Activated CD4-positive, alpha-beta memory T cell treated with anti-CD3 and anti-CD28 coated beads, Interleukin-2, amount 10 ng/mL, durations not matched to agents 7 days and 5 days (primary cell): ENCODE measurements around the gene LRRC74A. TPM values are rescaled to one million over a fixed set of nuclear protein-coding genes. Genes with fewer than 3 reads are reported as not detected.

Experiments used
- CTCF ChIA-PET: fragments of 350-600 bp; sonication (Branson Sonifier 250); formaldehyde crosslinking; loops from one replicate; lab custom pipeline; 2021; ENCODE audit warnings: antibody characterized with exemption, inconsistent platforms; lab: Charles Lee
- POLR2A ChIA-PET: fragments of 350-600 bp; sonication (Branson Sonifier 250); formaldehyde crosslinking; loops from one replicate; lab custom pipeline; 2021; ENCODE audit warnings: antibody characterized with exemption; lab: Charles Lee
- DNase-seq: peaks from one replicate; pipeline ENCODE4 v3.0.0-alpha.2; 2020
- H3K27ac Mint-ChIP-seq: one replicate; pipeline ENCODE4 v1.8.0; 2021; ENCODE audit warnings: mild to moderate bottlenecking, mixed read lengths
- H3K27me3 Mint-ChIP-seq: one replicate; pipeline ENCODE4 v1.8.0; 2021; ENCODE audit warnings: mixed read lengths
- H3K36me3 Mint-ChIP-seq: one replicate; pipeline ENCODE4 v1.8.0; 2021; ENCODE audit warnings: low read depth, mixed read lengths
- H3K4me1 Mint-ChIP-seq: one replicate; pipeline ENCODE4 v1.8.0; 2021; ENCODE audit warnings: mixed read lengths
- H3K4me3 Mint-ChIP-seq: one replicate; pipeline ENCODE4 v1.8.0; 2021; ENCODE audit warnings: mild to moderate bottlenecking, mixed read lengths
- H3K9me3 Mint-ChIP-seq: one replicate; pipeline ENCODE4 v1.8.0; 2021; ENCODE audit warnings: mixed read lengths
- total RNA-seq, 2 experiments: library from RNA; stranded (reverse); gene quantifications; one replicate each; pipeline ENCODE4 v1.2.3, GENCODE V29; 2021

LRRC74A gene
- total RNA-seq, 2 experiments from 2014 or later, result not detected

- DNase-seq, result no peak
- ChIA-PET POLR2A (no interaction called here), CTCF (interaction anchor here (0.8 to 1.3 kb wide), 2 partner anchors 207 to 213 kb away, joined by 3 to 7 read pairs; no protein-coding TSS in a partner anchor)
- H3K4me1 Mint-ChIP-seq, result peaks cover 22% of the 10 kb centered on the region
- no peak overlapping the region for H3K4me3 Mint-ChIP-seq
- H3K27me3 Mint-ChIP-seq, result peaks cover 19% of the 10 kb centered on the region
- H3K27ac Mint-ChIP-seq, result no peak overlapping the region
- no peaks in the 10 kb centered on the region for H3K36me3 Mint-ChIP-seq
- H3K9me3 Mint-ChIP-seq, result no peaks in the 10 kb centered on the region
Measured at GRCh38 chr14:76863724-76864407, 37.7 kb downstream of the LRRC74A start.

- DNase-seq, result no peak
- Mint-ChIP-seq H3K9me3 (no peaks in the 10 kb centered on the region), H3K27ac (no peak overlapping the region), H3K4me1 (peaks cover 22% of the 10 kb centered on the region), H3K27me3 (peaks cover 15% of the 10 kb centered on the region), H3K36me3 (no peaks in the 10 kb centered on the region), H3K4me3 (no peak overlapping the region)
- POLR2A ChIA-PET, result no interaction called here
- CTCF ChIA-PET, result interaction anchor here (0.9 to 1.7 kb wide), 3 partner anchors 9 to 204 kb away, joined by 3 to 6 read pairs (median 4); no protein-coding TSS in a partner anchor
Measured at GRCh38 chr14:76866456-76866855, 40.2 kb downstream of the LRRC74A start.

GRCh38 chr14:76867516-76868453 is 41.6 kb downstream of the LRRC74A start:
- peak; percentile 33 for DNase-seq
- no peaks in the 10 kb centered on the region for H3K9me3 Mint-ChIP-seq
- peaks cover 18% of the 10 kb centered on the region for H3K4me1 Mint-ChIP-seq
- H3K27ac Mint-ChIP-seq, result no peak overlapping the region
- no peak overlapping the region for H3K4me3 Mint-ChIP-seq
- ChIA-PET POLR2A (no interaction called here), CTCF (interaction anchor here (0.6 to 2.8 kb wide), 3 partner anchors 145 to 454 kb away, joined by 3 to 21 read pairs (median 4); partner anchors contain the start of gene GSTZ1)
- peaks cover 12% of the 10 kb centered on the region for H3K27me3 Mint-ChIP-seq
- no peaks in the 10 kb centered on the region for H3K36me3 Mint-ChIP-seq

GRCh38 chr14:76868454-76869170 is 42.4 kb downstream of the LRRC74A start:
- DNase-seq, result no peak
- ChIA-PET POLR2A (no interaction called here), CTCF (interaction anchor here (0.6 to 2.8 kb wide), 3 partner anchors 146 to 453 kb away, joined by 3 to 21 read pairs (median 4); partner anchors contain the start of gene GSTZ1)
- Mint-ChIP-seq H3K27ac (no peak overlapping the region), H3K27me3 (peaks cover 10% of the 10 kb centered on the region), H3K36me3 (no peaks in the 10 kb centered on the region), H3K4me3 (no peak overlapping the region), H3K4me1 (peaks cover 15% of the 10 kb centered on the region), H3K9me3 (no peaks in the 10 kb centered on the region)

GRCh38 chr14:76870166-76870565 is 44.0 kb downstream of the LRRC74A start:
- no peak for DNase-seq
- Mint-ChIP-seq H3K36me3 (no peaks in the 10 kb centered on the region), H3K9me3 (peaks cover 1% of the 10 kb centered on the region), H3K4me1 (peaks cover 12% of the 10 kb centered on the region), H3K27ac (no peak overlapping the region), H3K4me3 (no peak overlapping the region), H3K27me3 (peaks cover 8% of the 10 kb centered on the region)
- ChIA-PET CTCF (interaction anchor here (7.9 to 8.5 kb wide), 2 partner anchors 201 to 223 kb away, joined by 145 to 436 read pairs; no protein-coding TSS in a partner anchor), POLR2A (no interaction called here)

GRCh38 chr14:76872796-76873432 is 46.7 kb downstream of the LRRC74A start:
- Mint-ChIP-seq H3K4me1 (peaks cover 6% of the 10 kb centered on the region), H3K27me3 (peaks cover 8% of the 10 kb centered on the region), H3K27ac (no peak overlapping the region), H3K4me3 (no peak overlapping the region), H3K36me3 (no peaks in the 10 kb centered on the region), H3K9me3 (peaks cover 3% of the 10 kb centered on the region)
- peak; percentile 68 for DNase-seq
- ChIA-PET CTCF (interaction anchor here (0.6 to 8.5 kb wide), 20 partner anchors 17 to 249 kb away, joined by 3 to 436 read pairs (median 3); partner anchors contain the start of gene LRRC74A), POLR2A (interaction anchor here (1.4 to 2.8 kb wide), 3 partner anchors 198 to 224 kb away, joined by 3 to 8 read pairs (median 3); no protein-coding TSS in a partner anchor)

GRCh38 chr14:76874734-76875133 is 48.5 kb downstream of the LRRC74A start:
- Mint-ChIP-seq H3K27me3 (peaks cover 7% of the 10 kb centered on the region), H3K36me3 (no peaks in the 10 kb centered on the region), H3K9me3 (peaks cover 3% of the 10 kb centered on the region), H3K4me3 (no peak overlapping the region), H3K4me1 (no peaks in the 10 kb centered on the region), H3K27ac (no peak overlapping the region)
- CTCF ChIA-PET, result interaction anchor here (0.6 to 8.5 kb wide), 15 partner anchors 9 to 274 kb away, joined by 3 to 436 read pairs (median 7); partner anchors contain the start of genes CIPC and LRRC74A
- no peak for DNase-seq
- POLR2A ChIA-PET, result interaction anchor here (1.3 to 2.8 kb wide), 2 partner anchors 159 to 196 kb away, joined by 3 to 8 read pairs; no protein-coding TSS in a partner anchor

- Mint-ChIP-seq H3K4me1 (no peaks in the 10 kb centered on the region), H3K27ac (no peak overlapping the region), H3K4me3 (no peak overlapping the region), H3K9me3 (peaks cover 3% of the 10 kb centered on the region), H3K36me3 (no peaks in the 10 kb centered on the region), H3K27me3 (peaks cover 4% of the 10 kb centered on the region)
- DNase-seq, result peak; percentile 57
- CTCF ChIA-PET, result interaction anchor here (0.5 to 8.5 kb wide), 38 partner anchors 10 to 273 kb away, joined by 3 to 436 read pairs (median 6); partner anchors contain the start of gene CIPC
- POLR2A ChIA-PET, result interaction anchor here (1.7 kb wide), 1 partner anchor 194 kb away, joined by 6 read pairs; no protein-coding TSS in a partner anchor
Measured at GRCh38 chr14:76876076-76876475, 49.9 kb downstream of the LRRC74A start.

GRCh38 chr14:76877871-76878270 is 51.7 kb downstream of the LRRC74A start:
- Mint-ChIP-seq H3K4me3 (no peak overlapping the region), H3K9me3 (peaks cover 3% of the 10 kb centered on the region), H3K4me1 (no peaks in the 10 kb centered on the region), H3K27ac (no peak overlapping the region), H3K27me3 (peaks cover 1% of the 10 kb centered on the region), H3K36me3 (no peaks in the 10 kb centered on the region)
- CTCF ChIA-PET, result interaction anchor here (0.9 to 8.5 kb wide), 5 partner anchors 35 to 246 kb away, joined by 4 to 436 read pairs (median 63); no protein-coding TSS in a partner anchor
- DNase-seq, result no peak
- POLR2A ChIA-PET, result no interaction called here

GRCh38 chr14:76880449-76880848 is 54.2 kb downstream of the LRRC74A start:
- DNase-seq, result no peak
- ChIA-PET CTCF (interaction anchor here (0.8 to 2.0 kb wide), 5 partner anchors 33 to 190 kb away, joined by 3 to 7 read pairs (median 3); no protein-coding TSS in a partner anchor), POLR2A (interaction anchor here (1.0 kb wide), 1 partner anchor 81 kb away, joined by 3 read pairs; no protein-coding TSS in a partner anchor)
- Mint-ChIP-seq H3K4me1 (peaks cover 6% of the 10 kb centered on the region), H3K27me3 (no peaks in the 10 kb centered on the region), H3K9me3 (no peaks in the 10 kb centered on the region), H3K27ac (no peak overlapping the region), H3K4me3 (no peak overlapping the region), H3K36me3 (no peaks in the 10 kb centered on the region)

GRCh38 chr14:76881348-76881747 is 55.1 kb downstream of the LRRC74A start:
- H3K36me3 Mint-ChIP-seq, result no peaks in the 10 kb centered on the region
- no peak overlapping the region for H3K4me3 Mint-ChIP-seq
- peaks cover 3% of the 10 kb centered on the region for H3K27me3 Mint-ChIP-seq
- no peaks in the 10 kb centered on the region for H3K9me3 Mint-ChIP-seq
- DNase-seq, result no peak
- POLR2A ChIA-PET, result no interaction called here
- H3K4me1 Mint-ChIP-seq, result peaks cover 6% of the 10 kb centered on the region
- no peak overlapping the region for H3K27ac Mint-ChIP-seq
- CTCF ChIA-PET, result interaction anchor here (1.2 to 3.1 kb wide), 3 partner anchors 32 to 205 kb away, joined by 4 to 8 read pairs (median 7); no protein-coding TSS in a partner anchor
